MG63 (cell line): ENCODE results near the gene NRF1. TPM values are rescaled to one million over a fixed set of nuclear protein-coding genes. Genes with fewer than 3 reads are reported as not detected.
"Not testable (repeated sequence)": the region's sequence is repeated elsewhere in the genome, so short reads cannot be mapped to it uniquely, and the experiment has no call there.

Source experiments
- DNase-seq: peaks from one replicate; pipeline ENCODE4 v3.0.0-alpha.2; 2020
- H3K27me3 ChIP-seq: fragments of 250-450 bp; sonication (Bioruptor Pico); 2 replicates; pipeline ENCODE4 v1.5.1; 2020; ENCODE audit warnings: mild to moderate bottlenecking, moderate library complexity
- H3K36me3 ChIP-seq: fragments of 250-450 bp; sonication (Bioruptor Pico); 2 replicates; pipeline ENCODE4 v1.5.1; 2020; ENCODE audit warnings: mild to moderate bottlenecking, moderate library complexity
- H3K4me3 ChIP-seq: fragments of 250-450 bp; sonication (Bioruptor Pico); 2 replicates; pipeline ENCODE4 v1.5.1; 2020; ENCODE audit warnings: mild to moderate bottlenecking, moderate library complexity
- H3K9me3 ChIP-seq: fragments of 250-450 bp; sonication (Bioruptor Pico); 2 replicates; pipeline ENCODE4 v1.5.1; 2020; ENCODE audit warnings: mild to moderate bottlenecking, moderate library complexity
- total RNA-seq: library from RNA; depleted of rRNA; stranded (reverse); fragments of >200 nt; shearing (Covaris generic); gene quantifications from 2 replicates; pipeline ENCODE4 v1.2.3, GENCODE V29; 2014; ENCODE audit warnings: low replicate concordance

The NRF1 gene
- total RNA-seq, 1 experiment from 2014 or later, result 14.2 TPM

DNA sequence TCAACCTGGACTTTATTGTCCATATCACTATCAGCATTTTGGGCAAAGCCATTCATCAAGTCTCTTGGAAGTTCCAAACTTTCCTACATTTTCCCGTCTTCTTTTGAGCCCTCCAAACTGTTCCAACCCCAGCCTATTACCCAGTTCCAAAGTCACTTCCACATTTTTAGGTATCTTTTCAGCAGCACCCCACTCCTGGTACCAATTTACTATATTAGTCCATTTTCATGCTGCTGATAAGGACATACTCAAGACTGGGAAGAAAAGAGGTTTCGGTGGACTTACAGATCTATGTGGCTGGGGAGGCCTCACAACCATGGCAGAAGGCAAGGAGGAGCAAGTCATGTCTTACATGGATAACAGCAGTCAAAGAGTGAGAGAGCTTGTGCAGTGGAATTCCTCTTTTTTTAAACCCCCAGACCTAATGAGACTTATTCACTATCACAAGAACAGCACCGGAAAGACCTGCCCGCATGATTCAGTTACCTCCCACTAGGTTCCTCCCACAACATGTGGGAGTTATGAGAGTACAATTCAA lies 50.2 kb downstream of the NRF1 start:
- DNase-seq, result no peak
- Histone ChIP-seq H3K27me3 (no peaks in the 10 kb centered on the region), H3K9me3 (peaks cover 12% of the 10 kb centered on the region), H3K4me3 (no peak overlapping the region), H3K36me3 (peaks cover 40% of the 10 kb centered on the region)

DNA sequence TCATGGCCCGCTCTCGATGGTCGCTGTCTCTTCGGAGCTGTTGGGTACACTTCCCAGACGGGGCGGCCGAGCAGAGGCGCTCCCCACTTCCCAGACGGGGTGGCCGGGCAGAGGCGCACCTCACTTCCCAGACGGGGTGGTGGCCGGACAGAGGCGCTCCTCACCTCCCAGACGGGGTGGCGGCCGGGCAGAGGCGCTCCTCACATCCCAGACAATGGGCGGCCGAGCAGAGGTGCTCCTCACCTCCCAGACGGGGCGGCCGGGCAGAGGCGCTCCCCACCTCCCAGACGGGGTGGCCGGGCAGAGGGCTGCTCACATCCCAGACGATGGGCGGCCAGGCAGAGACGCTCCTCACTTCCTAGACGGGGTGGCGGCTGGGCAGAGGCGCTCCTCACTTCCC lies 51.7 kb downstream of the NRF1 start:
- DNase-seq, H3K27me3 ChIP-seq, H3K9me3 ChIP-seq, H3K4me3 ChIP-seq: not testable (repeated sequence)
- H3K36me3 ChIP-seq, result peaks cover 33% of the 10 kb centered on the region

DNA sequence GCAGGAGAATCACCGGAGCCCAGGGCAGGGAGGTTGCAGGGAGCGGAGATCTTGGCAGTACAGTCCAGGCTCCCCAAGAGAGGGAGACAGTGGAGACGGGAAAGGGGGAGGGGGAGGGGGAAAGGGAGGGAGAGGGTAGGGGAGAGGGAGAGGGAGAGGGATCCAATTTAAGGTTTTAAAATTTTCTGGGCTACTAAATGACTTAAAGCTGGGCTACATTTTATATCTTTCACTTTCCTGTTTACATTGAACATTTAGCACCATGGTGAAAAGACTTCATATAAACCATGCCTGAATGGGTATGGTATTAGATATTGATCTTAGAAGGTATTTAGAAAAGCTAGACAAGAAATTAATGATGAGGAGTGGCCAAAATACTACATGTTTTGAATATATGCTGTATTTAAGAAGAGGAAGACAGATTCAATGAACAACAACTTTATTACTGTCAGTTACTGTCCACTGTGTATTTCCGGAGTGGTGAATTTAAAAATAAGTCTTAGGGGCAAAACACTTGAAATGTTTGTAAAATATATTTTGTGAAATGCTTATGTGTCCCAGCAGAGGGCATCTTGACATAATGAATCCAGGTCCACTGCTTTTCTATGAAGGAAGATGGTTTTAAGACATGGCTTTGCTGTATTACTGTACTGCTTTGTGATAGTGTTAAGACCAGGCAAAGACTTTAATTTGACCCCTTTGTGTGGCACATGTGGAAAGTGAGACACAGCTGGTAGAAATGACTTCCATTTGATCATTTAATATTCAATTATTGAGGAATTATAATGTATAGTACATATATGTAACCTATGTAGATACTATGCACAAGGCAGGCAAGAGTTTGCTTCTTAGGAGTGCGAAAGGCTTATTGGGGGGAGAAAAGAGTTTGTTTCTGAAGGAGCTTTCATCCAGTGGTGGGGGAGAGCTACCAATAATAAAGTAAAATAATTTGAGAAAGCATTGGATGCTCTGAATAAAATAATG lies 52.8 kb downstream of the NRF1 start:
- Histone ChIP-seq H3K27me3 (no peaks in the 10 kb centered on the region), H3K36me3 (peaks cover 24% of the 10 kb centered on the region), H3K4me3 (no peak overlapping the region), H3K9me3 (peaks cover 10% of the 10 kb centered on the region)
- DNase-seq, result no peak

DNA sequence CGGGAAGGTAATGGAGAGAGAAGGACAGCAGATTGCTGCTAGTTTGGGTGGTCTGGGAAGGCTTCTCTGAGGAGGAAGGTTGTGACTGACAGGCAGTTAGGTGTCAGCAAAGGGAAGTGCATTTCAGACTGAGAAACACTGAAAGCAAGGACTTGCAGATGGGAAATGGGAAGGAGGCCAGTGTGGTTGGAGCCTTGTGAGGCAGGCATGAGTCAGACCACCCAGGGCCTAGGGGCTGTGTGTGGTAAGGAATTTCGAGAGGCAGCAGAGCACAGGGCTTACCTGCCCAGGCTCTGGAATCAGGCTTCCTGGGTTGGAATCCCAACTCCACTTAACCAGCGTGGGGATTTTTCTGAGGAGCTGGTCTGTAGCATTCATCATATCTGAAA lies 53.5 kb downstream of the NRF1 start:
- Histone ChIP-seq H3K9me3 (peaks cover 10% of the 10 kb centered on the region), H3K27me3 (no peaks in the 10 kb centered on the region), H3K36me3 (peaks cover 18% of the 10 kb centered on the region), H3K4me3 (no peak overlapping the region)
- DNase-seq, result peak; percentile 84

DNA sequence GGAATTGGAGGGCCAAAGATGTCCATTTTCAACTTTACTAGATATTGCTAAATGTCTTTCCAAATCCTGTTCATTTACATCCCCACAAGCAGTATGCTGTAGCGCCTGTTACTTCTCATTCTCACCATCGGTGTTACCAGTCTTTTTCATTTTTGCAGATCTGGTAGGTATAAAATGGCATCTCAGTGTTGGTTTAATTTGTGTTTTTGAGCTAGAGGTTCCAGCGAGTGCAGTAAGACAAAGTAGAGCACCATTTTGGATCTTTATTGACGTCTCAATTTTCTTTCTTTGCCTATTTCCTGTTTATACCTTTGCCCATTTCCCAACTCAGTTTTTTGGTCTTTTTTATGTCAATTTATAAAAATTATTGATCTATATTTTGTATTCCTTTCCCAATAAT lies 55.6 kb downstream of the NRF1 start:
- no peaks in the 10 kb centered on the region for H3K9me3 ChIP-seq
- H3K27me3 ChIP-seq, result no peaks in the 10 kb centered on the region
- H3K4me3 ChIP-seq, result no peak overlapping the region
- DNase-seq, result no peak
- H3K36me3 ChIP-seq, result peaks cover 7% of the 10 kb centered on the region

DNA sequence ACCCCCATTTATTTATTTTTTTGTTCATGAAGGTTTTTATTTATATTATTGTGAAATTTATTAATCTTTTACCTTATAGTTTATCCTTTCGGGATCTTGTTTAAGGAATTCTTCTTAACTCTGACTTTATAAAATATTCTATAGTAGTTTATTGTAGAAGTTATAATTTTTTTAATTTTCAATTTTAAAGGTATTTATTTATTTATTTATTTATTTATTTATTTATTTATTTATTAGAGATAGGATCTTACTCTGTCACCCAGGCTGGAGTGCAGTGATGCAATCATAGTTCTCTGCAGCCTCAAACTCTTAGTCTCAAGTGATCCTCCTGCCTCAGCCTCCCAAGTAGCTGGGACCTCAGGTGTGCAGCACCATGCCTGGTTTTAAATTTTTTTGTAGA lies 56.0 kb downstream of the NRF1 start:
- DNase-seq, result no peak
- Histone ChIP-seq H3K36me3 (peaks cover 11% of the 10 kb centered on the region), H3K4me3 (no peak overlapping the region), H3K9me3 (no peaks in the 10 kb centered on the region), H3K27me3 (no peaks in the 10 kb centered on the region)

DNA sequence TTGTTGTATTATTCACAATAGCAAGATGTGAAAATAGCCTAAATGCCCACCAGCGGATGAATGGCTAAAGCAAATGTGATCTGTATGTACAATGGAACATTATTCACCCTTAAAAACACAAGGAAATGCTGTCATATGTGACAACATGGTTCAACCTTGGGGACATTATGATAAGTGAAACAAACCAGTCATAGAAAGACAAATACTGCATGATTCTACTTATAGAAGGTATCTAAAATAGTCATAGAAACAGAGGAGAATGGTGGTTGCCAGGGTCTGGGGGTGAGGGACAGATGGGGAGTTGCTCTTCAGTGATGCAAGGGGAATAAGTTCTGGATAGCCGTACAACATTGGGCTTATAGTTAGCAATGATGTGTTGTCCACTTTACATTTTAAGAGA lies 58.4 kb downstream of the NRF1 start:
- Histone ChIP-seq H3K4me3 (no peak overlapping the region), H3K9me3 (no peaks in the 10 kb centered on the region), H3K36me3 (peaks cover 26% of the 10 kb centered on the region), H3K27me3 (no peaks in the 10 kb centered on the region)
- no peak for DNase-seq

DNA sequence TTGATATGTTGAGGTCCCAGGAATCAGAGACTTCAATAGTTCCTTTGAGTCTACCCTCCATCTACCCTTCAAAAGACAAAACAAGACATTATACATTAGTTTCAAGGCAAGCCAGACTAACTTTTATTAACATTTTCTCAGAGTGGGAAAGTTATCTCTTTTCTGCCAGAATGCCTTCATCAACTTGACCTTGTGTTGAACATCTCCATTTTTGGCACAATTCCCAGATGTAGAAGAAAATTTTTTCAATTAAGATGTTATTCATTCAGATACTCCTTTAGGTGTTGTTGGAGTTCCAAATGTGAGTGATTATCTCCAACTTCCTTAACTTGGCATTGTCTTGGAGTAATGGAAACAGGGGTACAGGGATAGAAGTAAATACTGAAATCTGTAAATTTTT lies 59.1 kb downstream of the NRF1 start:
- Histone ChIP-seq H3K36me3 (peaks cover 34% of the 10 kb centered on the region), H3K4me3 (no peak overlapping the region), H3K9me3 (0 out of 2 replicates have a peak, but pooled peaks cover 2% of the 10 kb centered on the region), H3K27me3 (no peaks in the 10 kb centered on the region)
- no peak for DNase-seq

DNA sequence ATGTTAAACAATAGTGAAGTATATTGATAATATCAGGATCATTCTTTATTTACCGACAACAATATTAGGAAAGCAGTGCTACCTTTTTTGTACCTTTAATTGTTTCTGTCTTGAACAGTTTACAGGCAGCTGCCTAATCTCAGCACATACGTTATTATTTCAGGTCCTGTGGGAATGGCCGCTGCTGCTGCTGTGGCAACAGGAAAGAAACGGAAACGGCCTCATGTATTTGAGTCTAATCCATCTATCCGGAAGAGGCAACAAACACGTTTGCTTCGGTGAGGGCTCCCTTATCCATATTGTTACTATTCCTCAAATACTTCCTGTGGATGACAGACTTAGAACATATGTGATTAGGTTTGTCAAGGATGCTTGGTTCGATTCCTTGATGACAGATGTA lies 59.7 kb downstream of the NRF1 start:
- 0 out of 2 replicates have a peak, but pooled peaks cover 2% of the 10 kb centered on the region for H3K9me3 ChIP-seq
- no peaks in the 10 kb centered on the region for H3K27me3 ChIP-seq
- no peak for DNase-seq
- peaks cover 36% of the 10 kb centered on the region for H3K36me3 ChIP-seq
- H3K4me3 ChIP-seq, result no peak overlapping the region

DNA sequence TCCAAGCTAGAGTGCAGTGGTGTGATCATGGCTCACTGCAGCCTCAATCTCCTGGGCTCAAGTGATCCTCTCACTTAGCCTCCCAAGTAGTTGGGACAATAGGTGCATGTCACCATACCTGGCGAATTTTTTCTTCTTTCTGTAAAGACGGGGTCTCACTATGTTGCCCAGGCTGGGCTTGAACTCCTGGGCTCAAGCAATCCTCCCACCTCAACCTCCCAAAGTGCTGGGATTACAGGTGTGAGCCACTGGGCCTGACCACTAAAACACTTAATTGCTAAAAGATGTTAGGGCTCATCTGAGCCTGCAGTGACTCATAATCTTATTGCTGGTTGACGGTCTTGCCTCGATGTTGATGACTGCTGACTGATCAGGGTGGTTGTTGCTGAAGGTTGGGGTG lies 63.0 kb downstream of the NRF1 start:
- not testable (repeated sequence) for H3K27me3 ChIP-seq, H3K4me3 ChIP-seq, H3K9me3 ChIP-seq, DNase-seq
- H3K36me3 ChIP-seq, result peaks cover 49% of the 10 kb centered on the region

DNA sequence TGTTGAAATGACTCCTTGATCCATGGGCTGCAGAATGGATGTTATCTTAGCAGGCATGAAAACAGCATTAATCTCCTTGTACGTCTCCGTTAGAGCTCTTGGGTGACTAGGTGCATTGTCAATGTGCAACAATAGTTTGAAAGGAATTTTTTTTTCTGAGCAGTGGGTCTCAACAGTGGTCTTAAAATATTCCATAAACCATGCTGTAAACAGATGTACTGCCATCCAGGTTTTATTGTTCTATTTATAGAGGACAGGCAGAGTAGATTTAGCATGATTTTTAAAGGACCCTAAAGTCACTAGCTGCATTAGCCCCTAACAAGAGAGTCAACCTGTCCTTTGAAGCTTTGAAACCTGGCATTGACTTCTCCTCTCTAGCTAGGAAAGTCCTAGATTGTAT lies 64.0 kb downstream of the NRF1 start:
- no peak for DNase-seq
- Histone ChIP-seq H3K4me3 (no peak overlapping the region), H3K27me3 (no peaks in the 10 kb centered on the region), H3K36me3 (peaks cover 49% of the 10 kb centered on the region), H3K9me3 (0 out of 2 replicates have a peak, but pooled peaks cover 2% of the 10 kb centered on the region)

DNA sequence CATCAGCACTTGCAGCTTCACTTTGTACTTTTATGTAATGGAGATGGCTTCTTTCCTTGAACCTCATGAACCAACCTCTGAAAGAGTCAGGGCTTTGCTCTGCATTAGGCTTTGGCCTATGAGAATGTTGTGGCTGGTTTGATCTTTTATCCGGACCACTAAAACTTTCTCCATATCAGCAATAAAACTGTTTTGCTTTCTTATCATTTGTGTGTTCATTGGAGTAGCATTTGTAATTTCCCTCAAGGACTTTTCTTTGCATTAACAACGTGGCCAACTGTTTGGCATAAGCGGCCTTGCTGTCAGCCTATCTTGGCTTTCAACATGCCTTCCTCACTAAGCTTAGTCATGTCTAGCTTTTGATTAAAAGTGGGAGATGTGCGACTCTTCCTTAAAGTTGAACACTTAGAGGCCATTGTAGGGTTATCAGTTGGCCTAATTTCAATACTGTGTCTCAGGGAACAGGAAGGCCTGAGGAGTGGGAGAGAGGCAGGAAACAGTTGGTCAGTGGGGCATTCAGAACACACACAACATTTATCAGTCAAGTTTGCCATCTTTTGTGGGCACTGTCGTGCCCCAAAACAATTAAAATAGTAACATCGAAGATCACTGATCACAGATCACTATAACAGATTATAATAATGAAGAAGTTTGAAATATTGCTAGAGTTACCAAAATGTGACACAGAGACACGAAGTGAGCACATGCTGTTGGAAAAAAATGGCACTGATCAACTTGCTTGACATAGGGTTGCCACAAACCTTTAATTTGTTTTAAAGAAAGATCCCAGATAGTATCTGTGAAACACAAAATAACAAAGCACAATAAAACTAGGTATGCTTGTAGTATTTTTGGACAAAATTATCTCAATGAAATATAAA lies 64.7 kb downstream of the NRF1 start:
- Histone ChIP-seq H3K4me3 (no peak overlapping the region), H3K36me3 (peaks cover 49% of the 10 kb centered on the region), H3K27me3 (no peaks in the 10 kb centered on the region), H3K9me3 (0 out of 2 replicates have a peak, but pooled peaks cover 2% of the 10 kb centered on the region)
- no peak for DNase-seq

DNA sequence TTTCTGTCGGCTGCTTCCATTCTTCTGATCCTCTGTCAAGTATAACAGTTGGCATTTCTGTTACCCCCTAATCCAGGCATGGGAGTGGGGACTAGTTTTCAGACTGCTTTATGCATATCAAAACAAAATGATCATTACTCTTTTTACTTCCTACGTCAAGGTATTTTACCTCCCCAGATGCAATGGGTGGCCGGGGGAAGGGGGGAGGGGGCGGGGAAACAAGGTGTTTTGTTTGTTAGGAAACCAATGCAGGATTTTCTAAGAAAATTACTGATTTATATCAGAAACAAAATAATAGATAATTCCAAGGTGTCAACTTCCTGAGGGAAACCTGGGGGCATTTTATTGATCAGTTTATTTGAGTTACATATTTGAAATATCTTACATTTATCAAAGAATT lies 66.3 kb downstream of the NRF1 start:
- Histone ChIP-seq H3K27me3 (no peaks in the 10 kb centered on the region), H3K9me3 (0 out of 2 replicates have a peak, but pooled peaks cover 2% of the 10 kb centered on the region), H3K36me3 (peaks cover 38% of the 10 kb centered on the region), H3K4me3 (no peak overlapping the region)
- no peak for DNase-seq

DNA sequence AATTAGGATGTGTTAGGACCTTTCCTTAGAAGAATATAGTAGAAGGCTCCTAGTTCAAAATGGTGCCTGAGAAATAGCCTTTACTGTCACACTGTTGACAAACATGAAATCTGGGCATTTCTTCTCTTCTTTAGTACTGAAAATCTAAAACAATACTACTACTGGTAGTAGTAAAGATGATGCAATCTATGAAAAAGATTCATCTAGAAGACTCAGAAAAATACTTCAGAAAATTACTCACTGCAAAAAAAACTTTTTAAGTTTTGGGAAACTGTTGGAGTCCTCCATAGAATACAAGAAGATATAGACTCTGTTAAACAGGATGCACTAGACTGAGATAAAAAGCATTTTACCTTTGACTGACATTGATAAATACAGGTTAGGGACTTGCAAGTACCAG lies 67.1 kb downstream of the NRF1 start:
- Histone ChIP-seq H3K36me3 (peaks cover 34% of the 10 kb centered on the region), H3K9me3 (0 out of 2 replicates have a peak, but pooled peaks cover 2% of the 10 kb centered on the region), H3K4me3 (no peak overlapping the region), H3K27me3 (no peaks in the 10 kb centered on the region)
- no peak for DNase-seq

DNA sequence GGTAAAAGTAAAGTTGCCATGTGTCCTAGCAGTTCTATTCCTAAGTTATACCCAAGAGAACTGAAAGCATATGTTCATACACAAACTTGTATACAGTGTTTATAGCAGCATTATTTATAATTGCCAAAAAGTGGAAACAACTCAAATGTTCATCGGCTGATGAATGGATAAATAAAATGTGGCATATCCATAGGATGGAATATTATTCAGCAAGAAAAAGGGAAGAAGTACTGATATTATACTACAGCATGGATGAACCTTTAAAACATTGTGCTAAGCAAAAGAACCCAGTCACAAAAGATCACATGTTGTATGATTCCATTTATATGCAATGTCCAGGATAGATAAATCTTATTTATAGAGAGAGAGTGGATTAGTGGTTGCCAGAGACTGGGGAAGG lies 68.9 kb downstream of the NRF1 start:
- Histone ChIP-seq H3K36me3 (peaks cover 18% of the 10 kb centered on the region), H3K27me3 (no peaks in the 10 kb centered on the region), H3K4me3 (no peak overlapping the region), H3K9me3 (0 out of 2 replicates have a peak, but pooled peaks cover under 1% of the 10 kb centered on the region)
- no peak for DNase-seq

DNA sequence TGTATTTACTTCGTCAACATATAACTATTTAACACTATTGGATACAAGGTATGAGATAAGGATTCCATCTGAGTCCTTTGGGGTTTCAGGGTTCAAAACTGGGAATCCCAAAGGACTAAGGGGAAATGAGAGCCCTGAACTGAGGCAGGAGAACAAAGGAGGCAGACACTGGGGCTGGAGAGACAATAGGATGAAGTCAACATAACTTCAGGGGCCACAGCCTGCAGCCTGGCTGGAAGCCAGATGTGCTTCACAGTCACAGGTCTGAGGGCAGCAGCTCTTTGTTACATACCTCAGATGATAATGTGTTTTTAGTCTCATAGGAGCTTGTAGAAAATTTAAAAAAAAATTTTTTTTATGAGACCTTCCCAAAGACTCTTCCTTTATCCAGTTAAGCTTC lies 73.3 kb downstream of the NRF1 start:
- Histone ChIP-seq H3K36me3 (no peaks in the 10 kb centered on the region; the same call in 1 of the 2 replicates), H3K4me3 (no peak overlapping the region), H3K27me3 (no peaks in the 10 kb centered on the region), H3K9me3 (no peaks in the 10 kb centered on the region)
- DNase-seq, result no peak

DNA sequence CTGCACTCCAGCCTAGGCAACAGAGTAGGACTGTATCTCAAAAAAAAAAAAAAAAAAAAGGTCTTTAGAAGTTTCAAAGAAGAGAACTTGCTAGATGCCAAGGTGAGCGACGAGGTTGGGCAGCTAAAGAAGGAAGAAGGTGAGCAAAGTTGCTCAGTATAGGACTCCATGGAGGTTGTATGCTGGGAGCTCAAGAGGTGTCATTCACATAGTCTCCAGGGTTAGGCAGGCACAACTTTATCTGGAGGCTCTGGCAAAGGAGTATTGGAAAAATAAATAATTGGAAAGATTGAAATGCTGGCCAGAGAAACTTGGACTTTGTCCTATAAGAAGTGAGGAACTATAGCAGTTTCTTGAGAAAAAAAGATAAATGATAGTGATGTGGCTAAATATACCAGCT lies 74.5 kb downstream of the NRF1 start:
- H3K27me3 ChIP-seq, result no peaks in the 10 kb centered on the region

More for the DNA sequence above, 74.5 kb downstream of the NRF1 start:
- no peaks in the 10 kb centered on the region for H3K36me3 ChIP-seq
- DNase-seq, result no peak
- no peaks in the 10 kb centered on the region for H3K9me3 ChIP-seq
- H3K4me3 ChIP-seq, result no peak overlapping the region
